Stimulated activated naive CD4-positive, alpha-beta T cell treated with Interleukin-2 at 50 U/mL for 16 hours (primary cell): ENCODE data around the gene TMBIM4.
A peak's percentile ranks its signal among the peaks of the same experiment; 100 is the strongest.
"Not testable (repeated sequence)": the region's sequence is repeated elsewhere in the genome, so short reads cannot be mapped to it uniquely, and the experiment has no call there.

Source experiments
- DNase-seq: peaks from one replicate; lab custom pipeline; 2025; lab: John Stamatoyannopoulos, UW

Gene TMBIM4

GRCh38 chr12:66169221-66170170, at the start of gene TMBIM4:
Gene TMBIM4 (minus strand): TSS chr12:66169996. CDS start chr12:66169951, 45 bp downstream.
- DNase-seq: peak; percentile 85

- DNase-seq: no peak
Measured at GRCh38 chr12:66217342-66217917, 47.6 kb upstream of the TMBIM4 start.

DNA sequence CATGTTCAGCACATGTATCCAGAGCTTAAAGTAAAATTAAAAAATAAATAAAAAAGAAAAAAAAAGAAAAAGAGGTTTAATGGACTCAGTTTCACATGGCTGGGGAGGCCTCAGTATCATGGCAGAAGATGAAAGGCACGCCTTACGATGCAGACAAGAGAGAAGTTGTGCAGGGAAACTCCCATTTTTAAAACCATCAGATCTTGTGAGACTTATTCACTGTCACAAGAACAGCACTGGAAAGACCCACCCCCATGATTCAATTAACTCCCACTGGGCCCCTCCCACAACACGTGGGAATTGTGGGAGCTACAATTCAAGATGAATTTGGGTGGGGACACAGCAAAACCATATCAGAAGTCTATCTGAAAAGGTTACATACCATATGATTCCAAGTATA, 43.2 kb upstream of the TMBIM4 start:
- DNase-seq: not testable (repeated sequence)

DNA sequence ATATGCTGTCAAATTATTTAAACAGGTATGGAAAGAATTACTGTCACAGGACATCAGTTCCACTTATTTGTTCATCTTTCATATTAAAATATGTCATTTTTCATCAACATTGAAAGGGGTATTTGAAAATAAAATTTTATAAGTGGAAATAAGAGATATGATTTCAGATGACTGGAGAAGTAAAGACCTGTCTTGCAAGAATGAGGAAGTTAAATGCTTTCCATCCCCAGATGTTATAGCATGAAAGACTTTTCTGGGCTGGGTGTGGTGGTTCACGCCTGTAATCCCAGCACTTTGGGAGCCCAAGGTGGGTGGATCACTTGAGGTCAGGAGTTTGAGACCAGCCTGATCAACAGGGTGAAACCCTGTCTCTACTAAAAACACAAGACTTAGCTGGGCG, 41.8 kb upstream of the TMBIM4 start:
- DNase-seq: not testable (repeated sequence)

GRCh38 chr12:66210840-66211239, 41.0 kb upstream of the TMBIM4 start:
- DNase-seq: no peak

DNA sequence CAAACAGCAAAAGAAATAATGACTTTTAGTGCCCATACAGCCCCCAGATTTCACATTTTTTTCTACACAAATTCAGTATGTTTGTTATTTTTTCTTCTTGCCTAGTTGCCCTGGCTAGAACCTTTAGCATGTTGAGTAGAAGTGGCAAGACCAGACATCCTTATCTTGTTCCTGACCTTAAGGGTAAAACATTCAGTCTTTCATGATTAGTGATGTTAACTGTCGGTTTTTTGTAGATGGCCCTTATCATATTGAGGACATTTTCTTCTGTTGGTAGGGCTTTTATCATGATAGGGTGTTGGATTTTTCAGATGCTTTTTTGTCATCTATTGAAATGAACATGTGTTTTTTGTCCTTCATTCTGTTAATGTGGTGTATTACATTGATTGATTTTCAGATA, 36.3 kb upstream of the TMBIM4 start:
- no peak for DNase-seq

- no peak for DNase-seq
Measured at GRCh38 chr12:66203820-66204219, 34.0 kb upstream of the TMBIM4 start.

DNA sequence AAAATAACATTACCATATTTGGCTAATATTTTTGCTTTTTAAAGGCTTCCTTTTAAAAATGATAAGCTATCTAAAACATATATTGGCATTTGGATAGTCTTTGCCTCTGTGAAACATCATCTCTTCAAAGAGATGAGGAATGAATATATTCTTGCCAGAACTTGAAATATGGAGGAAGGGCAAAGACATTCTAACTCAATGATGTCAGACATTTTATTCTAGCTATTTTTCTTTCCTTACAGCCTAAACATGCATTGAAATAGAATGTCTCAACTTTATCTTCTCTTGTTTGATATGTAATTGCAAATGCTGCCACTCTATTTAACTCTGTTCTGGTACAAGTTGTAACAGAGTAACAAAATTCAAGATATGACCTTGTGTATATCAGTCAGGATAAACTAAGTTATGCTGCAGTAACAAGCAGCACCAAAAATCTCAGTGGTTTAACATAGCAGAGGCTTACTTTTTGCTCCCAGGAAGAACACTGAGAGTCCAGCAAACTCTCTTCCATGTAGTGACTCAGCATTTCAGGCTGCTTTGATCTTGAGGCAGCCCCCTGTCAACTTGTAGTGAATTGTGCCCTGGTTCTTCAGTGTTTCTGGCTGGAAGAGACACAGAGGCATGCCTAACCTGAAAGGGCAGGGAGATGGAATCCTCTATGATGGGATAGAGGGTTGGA, 30.2 kb upstream of the TMBIM4 start:
- no peak for DNase-seq

- DNase-seq: no peak
Measured at GRCh38 chr12:66199141-66199540, 29.3 kb upstream of the TMBIM4 start.

DNA sequence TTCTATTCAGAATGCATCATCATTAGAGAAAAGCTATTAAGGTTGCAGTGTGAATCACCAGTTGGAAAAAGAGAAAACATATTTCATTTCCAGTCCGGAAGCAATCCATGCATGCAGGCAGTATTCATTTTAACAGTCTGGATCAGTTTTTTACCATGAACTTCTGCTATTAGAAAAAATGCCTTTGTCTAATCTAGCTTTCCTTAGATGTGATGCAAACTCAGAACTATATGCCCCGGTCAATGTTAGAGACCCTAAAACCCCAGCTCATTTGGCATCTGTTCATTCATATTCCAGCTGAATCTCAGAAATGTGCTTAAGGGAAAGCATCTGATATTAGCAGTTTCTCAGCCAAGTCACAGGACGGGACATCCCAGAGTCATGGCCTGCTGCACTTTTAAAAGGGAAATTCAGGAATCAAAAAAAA, 27.7 kb upstream of the TMBIM4 start:
- DNase-seq: no peak

- DNase-seq: no peak
Measured at GRCh38 chr12:66196806-66197205, 27.0 kb upstream of the TMBIM4 start.

DNA sequence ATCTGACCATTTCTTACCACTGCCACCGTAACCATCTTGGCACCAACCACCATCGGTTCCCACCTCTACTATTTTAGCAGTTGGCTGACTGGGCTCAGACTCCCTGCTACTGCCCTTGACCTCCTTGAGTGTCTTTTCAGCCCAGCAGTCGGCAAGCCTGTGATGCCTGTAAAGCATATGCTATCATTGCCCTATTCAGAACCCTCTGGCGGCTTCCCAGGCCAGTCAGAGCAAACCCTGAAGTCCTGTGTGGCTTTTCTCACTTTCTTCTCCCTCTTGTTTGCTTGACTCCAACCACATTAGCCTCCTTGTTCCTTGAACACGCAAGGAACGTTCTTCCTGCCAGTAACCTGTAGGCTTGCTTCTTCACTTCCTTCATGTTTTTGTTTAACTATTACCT, 25.4 kb upstream of the TMBIM4 start:
- no peak for DNase-seq

GRCh38 chr12:66194122-66194521, 24.3 kb upstream of the TMBIM4 start:
- DNase-seq: no peak

GRCh38 chr12:66191547-66192126, 21.8 kb upstream of the TMBIM4 start:
- no peak for DNase-seq

DNA sequence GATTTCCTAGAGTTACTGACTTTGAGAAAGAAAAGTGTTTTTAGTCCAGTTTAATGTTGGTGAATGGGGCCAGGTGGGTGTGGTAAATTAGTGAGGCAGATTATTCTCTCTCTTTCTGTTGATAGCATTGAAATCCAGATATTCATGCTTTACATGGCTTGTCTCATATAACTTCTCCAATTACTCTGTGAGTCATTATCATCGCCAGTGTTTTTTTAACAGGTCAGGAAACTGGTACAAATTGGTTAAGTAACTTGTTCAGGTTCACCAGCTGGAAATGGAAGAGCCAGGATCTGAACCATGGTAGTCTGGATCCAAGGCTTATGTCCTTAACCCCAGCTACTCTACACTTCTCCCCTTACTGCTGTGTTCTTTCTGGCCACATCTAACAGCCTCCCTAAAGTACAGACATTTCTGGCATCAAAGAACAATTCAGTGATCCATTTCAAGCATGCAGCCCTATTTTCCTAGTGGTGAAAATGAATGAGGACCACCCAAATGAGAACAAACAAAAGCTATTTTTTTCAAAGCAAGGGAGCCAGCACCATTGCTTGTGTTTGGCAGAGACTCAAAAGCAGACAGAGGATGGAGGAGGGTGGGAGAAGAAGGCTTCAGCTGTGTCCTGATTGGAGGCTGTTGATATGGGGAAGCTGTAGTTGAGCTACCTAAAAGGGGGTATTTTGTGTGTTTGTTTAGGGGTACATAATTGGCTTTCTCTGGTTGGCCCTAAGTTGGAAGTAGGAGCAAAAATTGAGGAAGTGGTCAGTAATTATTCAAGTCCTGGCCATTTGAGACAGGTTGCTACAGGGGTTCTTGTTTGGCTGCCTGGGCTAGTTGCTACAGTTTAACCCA, 20.9 kb upstream of the TMBIM4 start:
- no peak for DNase-seq

- DNase-seq: no peak
Measured at GRCh38 chr12:66189889-66190288, 20.1 kb upstream of the TMBIM4 start.

DNA sequence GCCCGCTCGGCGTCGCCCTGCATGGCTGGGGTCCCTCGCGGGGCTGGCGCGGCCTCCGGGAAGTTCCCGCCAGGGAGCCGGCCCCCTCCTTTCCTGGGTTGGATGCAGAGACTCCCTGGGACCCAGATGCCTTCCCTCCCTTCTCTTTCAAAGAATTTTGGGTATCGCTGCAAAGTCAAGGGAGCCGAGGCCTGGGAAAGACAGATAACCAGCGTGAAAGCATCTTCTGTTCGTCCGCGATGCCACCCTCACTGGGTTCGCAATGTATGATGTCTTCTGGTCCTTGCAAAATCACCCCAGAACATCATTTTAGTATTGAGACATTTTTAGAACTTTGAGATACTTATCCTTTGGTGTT, 19.7 kb upstream of the TMBIM4 start:
- DNase-seq: no peak

DNA sequence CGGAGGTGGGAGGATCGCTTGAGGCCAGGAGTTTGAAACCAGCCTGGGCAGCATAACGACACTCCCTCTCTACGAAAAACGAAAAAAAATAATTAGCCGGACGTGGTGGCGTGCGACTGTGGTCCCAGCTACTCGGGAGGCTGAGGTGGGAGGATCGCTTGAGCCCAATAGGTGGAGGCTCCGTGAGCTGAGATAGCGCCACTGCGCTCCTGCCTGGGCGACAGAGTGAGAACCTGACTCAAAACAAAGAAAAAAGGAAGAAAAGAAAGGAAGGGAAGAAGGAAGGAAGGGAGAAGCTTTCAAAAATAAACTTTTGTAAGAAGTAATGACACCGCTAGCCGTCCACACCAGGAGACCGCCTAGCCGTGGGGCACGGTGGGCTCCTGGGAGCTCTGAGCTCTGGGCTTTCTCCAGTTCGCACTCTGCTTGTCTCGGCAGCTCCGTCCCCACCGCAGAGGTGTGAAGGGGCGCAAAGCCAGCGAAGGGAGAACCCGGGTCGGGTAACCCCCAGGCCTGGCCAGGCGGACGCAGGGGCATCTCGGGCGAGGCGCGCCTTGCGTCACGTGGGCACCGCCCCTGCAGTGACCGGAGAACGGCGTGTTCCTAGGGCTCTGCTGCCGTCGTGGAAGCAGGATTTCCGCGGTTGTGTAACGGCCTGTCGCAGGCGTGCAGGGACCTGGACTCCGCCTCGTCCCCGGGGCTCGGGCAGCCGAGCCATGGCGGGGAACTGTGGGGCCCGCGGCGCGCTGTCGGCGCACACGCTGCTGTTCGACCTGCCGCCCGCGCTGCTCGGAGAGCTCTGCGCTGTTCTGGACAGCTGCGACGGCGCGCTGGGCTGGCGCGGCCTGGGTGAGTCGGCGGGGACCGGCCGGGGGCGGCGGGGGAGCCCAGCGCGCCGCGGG, 19.0 kb upstream of the TMBIM4 start, which contains the start of gene IRAK3:
Gene IRAK3, plus strand, starts transcription at position 631 of the 902 bp plus-strand sequence. Its CDS starts 86 bp downstream, at position 717.
- peak; percentile 17 for DNase-seq

DNA sequence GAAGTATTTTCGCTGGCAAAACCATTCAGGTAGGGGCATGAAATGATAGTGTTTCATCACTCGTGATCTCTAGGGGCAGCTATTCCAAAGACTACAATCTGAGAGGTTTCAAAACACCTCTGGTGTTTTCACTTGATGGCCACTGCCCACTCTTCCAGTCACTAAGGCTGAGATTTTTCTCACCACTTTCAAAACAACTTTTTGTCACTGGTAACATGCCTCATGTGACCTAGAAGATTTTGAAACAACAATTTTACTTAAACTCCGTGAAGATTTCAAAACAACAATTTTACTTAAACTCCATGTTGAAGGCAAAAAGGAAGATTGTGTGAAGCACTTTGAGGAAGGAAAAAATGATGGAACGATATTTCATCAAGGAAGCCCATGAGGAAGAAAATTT, 18.0 kb upstream of the TMBIM4 start:
- DNase-seq: no peak

GRCh38 chr12:66187036-66187435, 17.2 kb upstream of the TMBIM4 start:
- DNase-seq: no peak
